HepG2 (cell line): ENCODE measurements around the gene JAG1. TPM values are rescaled to one million over a fixed set of nuclear protein-coding genes. Genes with fewer than 3 reads are reported as not detected.

Source experiments
- EED ChIP-seq: sonication (generic); formaldehyde crosslinking; IDR thresholded peaks from 2 replicates; pipeline ENCODE4 v1.5.0; 2020; ENCODE audit warnings: mild to moderate bottlenecking, missing genetic modification reagents
- FLYWCH1 ChIP-seq: sonication (generic); formaldehyde crosslinking; IDR thresholded peaks from 2 replicates; pipeline ENCODE4 v1.8.1; 2023; ENCODE audit warnings: mild to moderate bottlenecking, missing genetic modification reagents
- MLX ChIP-seq: IDR thresholded peaks from 2 replicates; pipeline ENCODE4 v1.6.1; 2016
- NAIF1 ChIP-seq: sonication (generic); formaldehyde crosslinking; IDR thresholded peaks from 2 replicates; pipeline ENCODE4 v1.5.0; 2020; ENCODE audit warnings: mild to moderate bottlenecking, missing genetic modification reagents, borderline replicate concordance
- SP2 ChIP-seq: sonication (generic); formaldehyde crosslinking; IDR thresholded peaks from 2 replicates; pipeline ENCODE4 v1.5.1; 2020; ENCODE audit warnings: mild to moderate bottlenecking, missing genetic modification reagents
- TFDP1 ChIP-seq: IDR thresholded peaks from 2 replicates; pipeline ENCODE4 v1.6.1; 2016; ENCODE audit warnings: missing compliant biosample characterization, missing genetic modification reagents, borderline replicate concordance
- ZC3H13 ChIP-seq: sonication (generic); formaldehyde crosslinking; IDR thresholded peaks from 2 replicates; pipeline ENCODE4 v1.8.1; 2023; ENCODE audit warnings: mild to moderate bottlenecking, missing genetic modification reagents, moderate library complexity
- ZNF431 ChIP-seq: sonication (generic); formaldehyde crosslinking; IDR thresholded peaks from 2 replicates; pipeline ENCODE4 v1.9.0; 2022; ENCODE audit warnings: missing genetic modification reagents, low read depth, mild to moderate bottlenecking, borderline replicate concordance
- ZNF576 ChIP-seq: sonication (generic); formaldehyde crosslinking; IDR thresholded peaks from 2 replicates; pipeline ENCODE4 v1.4.0; 2020; ENCODE audit warnings: mild to moderate bottlenecking, missing genetic modification reagents
- ZNF607 ChIP-seq: sonication (generic); formaldehyde crosslinking; IDR thresholded peaks from 2 replicates; pipeline ENCODE4 v1.5.1; 2020; ENCODE audit warnings: missing genetic modification reagents, mild to moderate bottlenecking, borderline replicate concordance
- ZNF616 ChIP-seq: sonication (generic); formaldehyde crosslinking; IDR thresholded peaks from 2 replicates; pipeline ENCODE4 v1.5.0; 2020; ENCODE audit warnings: low read depth, mild to moderate bottlenecking, missing genetic modification reagents
- ZNF7 ChIP-seq: IDR thresholded peaks from 2 replicates; pipeline ENCODE4 v1.6.1; 2016; ENCODE audit warnings: missing biosample characterization, missing genetic modification reagents
- polyA plus RNA-seq, 8 experiments: library from polyadenylated mRNA; depleted of rRNA in 3 of 8; stranded (reverse) in 7 of 8; unstranded in 1 of 8; fragments of >200 nt; fragmentation: Illumina TruSeq in 4 of 8; extraction: Trizol in 4 of 8; gene quantifications; 2 replicates each; pipeline versions ENCODE4 v1.2.1 to v1.2.3, GENCODE V29; 2011 to 2016; ENCODE audit warnings: low read depth in 4 of 8, missing spikeins in 1 of 8, mixed read lengths in 1 of 8; ENCODE audit not compliant: insufficient read depth in 1 of 8
- total RNA-seq, 5 experiments: library from RNA; depleted of rRNA; stranded (reverse); fragments of >200 nt; fragmentation: Illumina TruSeq; extraction: Trizol; gene quantifications; 2 replicates each; pipeline ENCODE4 v1.2.3, GENCODE V29; 2016; ENCODE audit warnings: low read depth in 1 of 5
- TF ChIP-seq, protein P1 (sequence below): IDR thresholded peaks from 2 replicates; pipeline ENCODE4 v1.4.0; 2020; ENCODE audit warnings: mild to moderate bottlenecking, missing genetic modification reagents
- TF ChIP-seq, protein P2 (sequence below): sonication (generic); formaldehyde crosslinking; IDR thresholded peaks from 2 replicates; pipeline ENCODE4 v1.5.1; 2020; ENCODE audit warnings: mild to moderate bottlenecking, missing genetic modification reagents, borderline replicate concordance
- TF ChIP-seq, protein P3 (sequence below): sonication (generic); formaldehyde crosslinking; IDR thresholded peaks from 2 replicates; pipeline ENCODE4 v1.8.0; 2022; ENCODE audit warnings: mild to moderate bottlenecking, missing genetic modification reagents, borderline replicate concordance
- TF ChIP-seq, protein P4 (sequence below): sonication (generic); formaldehyde crosslinking; IDR thresholded peaks from 2 replicates; pipeline ENCODE4 v1.4.0; 2020; ENCODE audit warnings: missing genetic modification reagents; ENCODE audit errors: not compliant biosample characterization

JAG1 gene
- total and polyA plus RNA-seq, 2 of the 13 experiments (the other 11 are each of a cell fraction or from before 2014, with no cell fraction given): 47.1 to 56.3 TPM

GRCh38 chr20:10672624-10673127, 1.1 kb downstream of the JAG1 start (continued):
- TF ChIP-seq, protein P1, sequence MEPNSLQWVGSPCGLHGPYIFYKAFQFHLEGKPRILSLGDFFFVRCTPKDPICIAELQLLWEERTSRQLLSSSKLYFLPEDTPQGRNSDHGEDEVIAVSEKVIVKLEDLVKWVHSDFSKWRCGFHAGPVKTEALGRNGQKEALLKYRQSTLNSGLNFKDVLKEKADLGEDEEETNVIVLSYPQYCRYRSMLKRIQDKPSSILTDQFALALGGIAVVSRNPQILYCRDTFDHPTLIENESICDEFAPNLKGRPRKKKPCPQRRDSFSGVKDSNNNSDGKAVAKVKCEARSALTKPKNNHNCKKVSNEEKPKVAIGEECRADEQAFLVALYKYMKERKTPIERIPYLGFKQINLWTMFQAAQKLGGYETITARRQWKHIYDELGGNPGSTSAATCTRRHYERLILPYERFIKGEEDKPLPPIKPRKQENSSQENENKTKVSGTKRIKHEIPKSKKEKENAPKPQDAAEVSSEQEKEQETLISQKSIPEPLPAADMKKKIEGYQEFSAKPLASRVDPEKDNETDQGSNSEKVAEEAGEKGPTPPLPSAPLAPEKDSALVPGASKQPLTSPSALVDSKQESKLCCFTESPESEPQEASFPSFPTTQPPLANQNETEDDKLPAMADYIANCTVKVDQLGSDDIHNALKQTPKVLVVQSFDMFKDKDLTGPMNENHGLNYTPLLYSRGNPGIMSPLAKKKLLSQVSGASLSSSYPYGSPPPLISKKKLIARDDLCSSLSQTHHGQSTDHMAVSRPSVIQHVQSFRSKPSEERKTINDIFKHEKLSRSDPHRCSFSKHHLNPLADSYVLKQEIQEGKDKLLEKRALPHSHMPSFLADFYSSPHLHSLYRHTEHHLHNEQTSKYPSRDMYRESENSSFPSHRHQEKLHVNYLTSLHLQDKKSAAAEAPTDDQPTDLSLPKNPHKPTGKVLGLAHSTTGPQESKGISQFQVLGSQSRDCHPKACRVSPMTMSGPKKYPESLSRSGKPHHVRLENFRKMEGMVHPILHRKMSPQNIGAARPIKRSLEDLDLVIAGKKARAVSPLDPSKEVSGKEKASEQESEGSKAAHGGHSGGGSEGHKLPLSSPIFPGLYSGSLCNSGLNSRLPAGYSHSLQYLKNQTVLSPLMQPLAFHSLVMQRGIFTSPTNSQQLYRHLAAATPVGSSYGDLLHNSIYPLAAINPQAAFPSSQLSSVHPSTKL (CRISPR knock-in tag): peak; percentile 43
- TF ChIP-seq MLX (CRISPR knock-in tag) (no peak), ZC3H13 (CRISPR knock-in tag) (peak; percentile 60; the same call in 1 of the 2 replicates), ZNF616 (CRISPR knock-in tag) (0 out of 2 replicates have a peak, but pooled peaks have one; percentile 65), SP2 (CRISPR knock-in tag) (no peak), ZNF576 (CRISPR knock-in tag) (peak; percentile 69; the same call in 1 of the 2 replicates), NAIF1 (CRISPR knock-in tag) (no peak), ZNF607 (CRISPR knock-in tag) (no peak; the same call in 1 of the 2 replicates), TFDP1 (CRISPR knock-in tag) (no peak; the same call in 1 of the 2 replicates), EED (CRISPR knock-in tag) (no peak), ZNF431 (no peak), FLYWCH1 (CRISPR knock-in tag) (no peak), ZNF7 (CRISPR knock-in tag) (no peak)
- TF ChIP-seq, protein P2, sequence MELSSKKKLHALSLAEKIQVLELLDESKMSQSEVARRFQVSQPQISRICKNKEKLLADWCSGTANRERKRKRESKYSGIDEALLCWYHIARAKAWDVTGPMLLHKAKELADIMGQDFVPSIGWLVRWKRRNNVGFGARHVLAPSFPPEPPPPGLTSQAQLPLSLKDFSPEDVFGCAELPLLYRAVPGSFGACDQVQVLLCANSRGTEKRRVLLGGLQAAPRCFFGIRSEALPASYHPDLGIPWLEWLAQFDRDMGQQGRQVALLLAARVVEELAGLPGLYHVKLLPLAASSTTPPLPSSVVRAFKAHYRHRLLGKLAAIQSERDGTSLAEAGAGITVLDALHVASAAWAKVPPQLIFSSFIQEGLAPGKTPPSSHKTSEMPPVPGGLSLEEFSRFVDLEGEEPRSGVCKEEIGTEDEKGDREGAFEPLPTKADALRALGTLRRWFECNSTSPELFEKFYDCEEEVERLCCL (CRISPR knock-in tag): peak; percentile 80; the same call in 1 of the 2 replicates
- TF ChIP-seq, protein P3, sequence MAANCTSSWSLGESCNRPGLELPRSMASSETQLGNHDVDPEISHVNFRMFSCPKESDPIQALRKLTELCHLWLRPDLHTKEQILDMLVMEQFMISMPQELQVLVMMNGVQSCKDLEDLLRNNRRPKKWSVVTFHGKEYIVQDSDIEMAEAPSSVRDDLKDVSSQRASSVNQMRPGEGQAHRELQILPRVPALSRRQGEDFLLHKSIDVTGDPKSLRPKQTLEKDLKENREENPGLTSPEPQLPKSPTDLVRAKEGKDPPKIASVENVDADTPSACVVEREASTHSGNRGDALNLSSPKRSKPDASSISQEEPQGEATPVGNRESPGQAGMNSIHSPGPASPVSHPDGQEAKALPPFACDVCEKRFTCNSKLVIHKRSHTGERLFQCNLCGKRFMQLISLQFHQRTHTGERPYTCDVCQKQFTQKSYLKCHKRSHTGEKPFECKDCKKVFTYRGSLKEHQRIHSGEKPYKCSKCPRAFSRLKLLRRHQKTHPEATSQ (CRISPR knock-in tag): 0 out of 2 replicates have a peak, but pooled peaks have one; percentile 3
- TF ChIP-seq, protein P4, sequence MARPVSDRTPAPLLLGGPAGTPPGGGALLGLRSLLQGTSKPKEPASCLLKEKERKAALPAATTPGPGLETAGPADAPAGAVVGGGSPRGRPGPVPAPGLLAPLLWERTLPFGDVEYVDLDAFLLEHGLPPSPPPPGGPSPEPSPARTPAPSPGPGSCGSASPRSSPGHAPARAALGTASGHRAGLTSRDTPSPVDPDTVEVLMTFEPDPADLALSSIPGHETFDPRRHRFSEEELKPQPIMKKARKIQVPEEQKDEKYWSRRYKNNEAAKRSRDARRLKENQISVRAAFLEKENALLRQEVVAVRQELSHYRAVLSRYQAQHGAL (CRISPR knock-in tag): no peak
